Spleen (tissue), 7 donors: Measurements from ENCODE around the gene UBR4.

Experiments
- POLR2A ChIP-seq, 3 donors: fragments of 450-650 bp; IDR thresholded peaks; one replicate each; pipeline ENCODE4 v1.5.1; 2017; ENCODE audit warnings: antibody characterized with exemption in 3 of 3, mild to moderate bottlenecking in 1 of 3
- TF ChIP-seq, protein P1 (sequence below), 11 experiments: fragments of 200-600 bp in 7 of 11; fragments of 450-650 bp in 4 of 11; sonication (generic) in 4 of 11; IDR thresholded peaks in 8 of 11; conservative IDR thresholded peaks in 3 of 11; 1 replicate in 7 of 11; 2 replicates in 4 of 11; pipeline versions ENCODE4 v1.4.0 to v1.8.0; 2016 to 2021; ENCODE audit warnings: antibody characterized with exemption in 11 of 11, inconsistent platforms in 4 of 11, mild to moderate bottlenecking in 1 of 11
- donor health status: DM: no; HTN: no; CAD: no; lungs with moderate emphysema.
- donor health status: DM: no; HTN: no; CAD: no.
- donor health status: DM: no; HTN: no; CAD: no.

DNA sequence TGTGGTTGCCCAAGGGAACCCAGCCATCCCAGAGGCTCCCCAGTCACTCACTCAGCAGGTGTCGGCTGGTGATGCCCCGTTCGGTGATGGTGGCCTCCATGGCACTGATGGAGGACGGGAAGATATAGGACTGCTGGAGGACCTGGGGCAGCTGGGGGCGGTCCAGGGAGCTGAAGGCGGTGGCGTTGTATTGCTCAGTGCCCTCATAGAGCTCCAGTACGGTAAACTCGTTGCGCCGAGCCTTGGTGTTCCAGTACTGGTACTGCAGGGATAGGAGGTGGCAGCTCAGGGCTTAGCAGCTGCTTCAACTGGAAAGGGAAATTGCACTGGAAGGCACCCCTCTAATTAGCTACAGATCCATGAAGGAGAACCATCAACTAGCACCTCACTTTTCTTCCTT, 12.5 kb upstream of the UBR4 start:
- TF ChIP-seq POLR2A (IDR thresholded peaks at IDR 0.05): no peak
- TF ChIP-seq, protein P1, sequence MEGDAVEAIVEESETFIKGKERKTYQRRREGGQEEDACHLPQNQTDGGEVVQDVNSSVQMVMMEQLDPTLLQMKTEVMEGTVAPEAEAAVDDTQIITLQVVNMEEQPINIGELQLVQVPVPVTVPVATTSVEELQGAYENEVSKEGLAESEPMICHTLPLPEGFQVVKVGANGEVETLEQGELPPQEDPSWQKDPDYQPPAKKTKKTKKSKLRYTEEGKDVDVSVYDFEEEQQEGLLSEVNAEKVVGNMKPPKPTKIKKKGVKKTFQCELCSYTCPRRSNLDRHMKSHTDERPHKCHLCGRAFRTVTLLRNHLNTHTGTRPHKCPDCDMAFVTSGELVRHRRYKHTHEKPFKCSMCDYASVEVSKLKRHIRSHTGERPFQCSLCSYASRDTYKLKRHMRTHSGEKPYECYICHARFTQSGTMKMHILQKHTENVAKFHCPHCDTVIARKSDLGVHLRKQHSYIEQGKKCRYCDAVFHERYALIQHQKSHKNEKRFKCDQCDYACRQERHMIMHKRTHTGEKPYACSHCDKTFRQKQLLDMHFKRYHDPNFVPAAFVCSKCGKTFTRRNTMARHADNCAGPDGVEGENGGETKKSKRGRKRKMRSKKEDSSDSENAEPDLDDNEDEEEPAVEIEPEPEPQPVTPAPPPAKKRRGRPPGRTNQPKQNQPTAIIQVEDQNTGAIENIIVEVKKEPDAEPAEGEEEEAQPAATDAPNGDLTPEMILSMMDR (IDR thresholded peaks at IDR 0.05 in 8 of 11, conservative IDR thresholded peaks at IDR 0.05 in 3 of 11): no peak
